ENCODE results near the gene ADAMTS2. TPM values are rescaled to one million over a fixed set of nuclear protein-coding genes. Genes with fewer than 3 reads are reported as not detected.
"Not testable (repeated sequence)": the region's sequence is repeated elsewhere in the genome, so short reads cannot be mapped to it uniquely, and the experiment has no call there.

Gene ADAMTS2
- total RNA-seq, 1 donor from 2014 or later: 1.2 TPM

- no peaks in the 10 kb centered on the region for H3K36me3 ChIP-seq
- DNase-seq (ENCODE audit: low spot score): no peak
- H3K9me3 ChIP-seq (ENCODE audit: low read depth): no peaks in the 10 kb centered on the region
- H2AFZ ChIP-seq (replicated peaks): no peak overlapping the region
- H3K4me3 Mint-ChIP-seq: no peak overlapping the region
- H3K27me3 ChIP-seq: no peaks in the 10 kb centered on the region
- no peak overlapping the region for H3K4me2 ChIP-seq
- H3K9me3 Mint-ChIP-seq: no peaks in the 10 kb centered on the region
- H3K9ac ChIP-seq: no peak overlapping the region
- H3K4me1 Mint-ChIP-seq: peaks cover 17% of the 10 kb centered on the region
- no peaks in the 10 kb centered on the region for H3K4me1 ChIP-seq
- peak overlapping the region; percentile 77 for H3K27ac Mint-ChIP-seq
- H3F3A ChIP-seq (ENCODE audit: low read depth): no peaks in the 10 kb centered on the region
- H3K36me3 Mint-ChIP-seq: no peaks in the 10 kb centered on the region
- no peak for TF ChIP-seq EZH2phosphoT487 (IDR thresholded peaks at IDR 0.05)
- TF ChIP-seq CTCF (IDR thresholded peaks at IDR 0.05): no peak
- TF ChIP-seq EZH2 (IDR thresholded peaks at IDR 0.05): no peak
- no peak overlapping the region for H3K4me3 ChIP-seq
- H3K79me2 ChIP-seq (ENCODE audit: low read depth): no peaks in the 10 kb centered on the region
- no peaks in the 10 kb centered on the region for H4K20me1 ChIP-seq (ENCODE audit: low read depth)
- no peak overlapping the region for H3K27ac ChIP-seq
- H3K27me3 Mint-ChIP-seq (ENCODE audit: insufficient read depth, low read depth): peaks cover 15% of the 10 kb centered on the region
Measured at GRCh38 chr5:179284751-179285631, 60.3 kb downstream of the ADAMTS2 start.

GRCh38 chr5:179283908-179284307 is 61.4 kb downstream of the ADAMTS2 start:
- H3K4me2 ChIP-seq: not testable (repeated sequence)

GRCh38 chr5:179281694-179282093 is 63.6 kb downstream of the ADAMTS2 start:
- H3K27me3 ChIP-seq: no peaks in the 10 kb centered on the region
- H2AFZ ChIP-seq (replicated peaks): no peak overlapping the region
- H3K36me3 ChIP-seq: no peaks in the 10 kb centered on the region
- no peak for DNase-seq (ENCODE audit: low spot score)
- H3K79me2 ChIP-seq (ENCODE audit: low read depth): no peaks in the 10 kb centered on the region
- H3K4me3 Mint-ChIP-seq: no peak overlapping the region
- H3K36me3 Mint-ChIP-seq: no peaks in the 10 kb centered on the region
- H3K4me1 ChIP-seq: no peaks in the 10 kb centered on the region
- no peak overlapping the region for H3K27ac ChIP-seq
- peaks cover 28% of the 10 kb centered on the region for H3K4me1 Mint-ChIP-seq
- TF ChIP-seq EZH2 (IDR thresholded peaks at IDR 0.05) (no peak), CTCF (IDR thresholded peaks at IDR 0.05) (no peak), EZH2phosphoT487 (IDR thresholded peaks at IDR 0.05) (no peak)
- no peaks in the 10 kb centered on the region for H3F3A ChIP-seq (ENCODE audit: low read depth)
- H4K20me1 ChIP-seq (ENCODE audit: low read depth): no peaks in the 10 kb centered on the region
- H3K27me3 Mint-ChIP-seq (ENCODE audit: insufficient read depth, low read depth): peaks cover 12% of the 10 kb centered on the region
- no peak overlapping the region for H3K9ac ChIP-seq
- no peaks in the 10 kb centered on the region for H3K9me3 Mint-ChIP-seq
- H3K27ac Mint-ChIP-seq: no peak overlapping the region
- no peaks in the 10 kb centered on the region for H3K9me3 ChIP-seq (ENCODE audit: low read depth)
- no peak overlapping the region for H3K4me2 ChIP-seq
- no peak overlapping the region for H3K4me3 ChIP-seq

More at GRCh38 chr5:179283908-179284307, 61.4 kb downstream of the ADAMTS2 start:
- not testable (repeated sequence) for H3K4me1 ChIP-seq; H3K27ac ChIP-seq; H3K36me3 ChIP-seq; H3K9me3 ChIP-seq (ENCODE audit: low read depth); DNase-seq (ENCODE audit: low spot score); H3K27ac Mint-ChIP-seq; H3K36me3 Mint-ChIP-seq; H3K27me3 ChIP-seq; H4K20me1 ChIP-seq (ENCODE audit: low read depth); H3K9ac ChIP-seq; H3K9me3 Mint-ChIP-seq; H3F3A ChIP-seq (ENCODE audit: low read depth); H3K4me3 ChIP-seq; H2AFZ ChIP-seq (replicated peaks); H3K79me2 ChIP-seq (ENCODE audit: low read depth); H3K4me3 Mint-ChIP-seq
- peaks cover 21% of the 10 kb centered on the region for H3K4me1 Mint-ChIP-seq
- H3K27me3 Mint-ChIP-seq (ENCODE audit: insufficient read depth, low read depth): peaks cover 15% of the 10 kb centered on the region

GRCh38 chr5:179280095-179280490 is 65.2 kb downstream of the ADAMTS2 start:
- Mint-ChIP-seq H3K4me1 (peaks cover 22% of the 10 kb centered on the region), H3K27ac (no peak overlapping the region), H3K4me3 (no peak overlapping the region), H3K9me3 (no peaks in the 10 kb centered on the region), H3K36me3 (no peaks in the 10 kb centered on the region), H3K27me3 (ENCODE audit: insufficient read depth, low read depth) (peaks cover 9% of the 10 kb centered on the region)
- H3K27ac ChIP-seq: no peak overlapping the region
- TF ChIP-seq EZH2phosphoT487 (IDR thresholded peaks at IDR 0.05): no peak
- no peak for TF ChIP-seq EZH2 (IDR thresholded peaks at IDR 0.05)
- no peak for TF ChIP-seq CTCF (IDR thresholded peaks at IDR 0.05)
- no peaks in the 10 kb centered on the region for H3K9me3 ChIP-seq (ENCODE audit: low read depth)
- no peak for DNase-seq (ENCODE audit: low spot score)
- H3K4me2 ChIP-seq: no peak overlapping the region
- no peaks in the 10 kb centered on the region for H3K4me1 ChIP-seq
- no peaks in the 10 kb centered on the region for H3K36me3 ChIP-seq
- H2AFZ ChIP-seq (replicated peaks): no peak overlapping the region
- H3F3A ChIP-seq (ENCODE audit: low read depth): no peaks in the 10 kb centered on the region
- H4K20me1 ChIP-seq (ENCODE audit: low read depth): no peaks in the 10 kb centered on the region
- no peaks in the 10 kb centered on the region for H3K79me2 ChIP-seq (ENCODE audit: low read depth)
- no peaks in the 10 kb centered on the region for H3K27me3 ChIP-seq
- H3K4me3 ChIP-seq: no peak overlapping the region
- no peak overlapping the region for H3K9ac ChIP-seq

All from neural progenitor cell (in vitro differentiated cells).